Activated naive CD4-positive, alpha-beta T cell treated with anti-CD3 and anti-CD28 coated beads, Interleukin-2, amount 50 U/mL, for 72 hours (primary cell): ENCODE data around the gene CCDC184. TPM values are rescaled to one million over a fixed set of nuclear protein-coding genes. Genes with fewer than 3 reads are reported as not detected.
"Not testable (repeated sequence)": the region's sequence is repeated elsewhere in the genome, so short reads cannot be mapped to it uniquely, and the experiment has no call there.

Source experiments
- ATAC-seq, 2 donors: fragments of 150-1000 bp; cut with Tn5 transposase; 2 replicates each; pipeline ENCODE4 v1.10.0; 2021; ENCODE audit warnings: mild to moderate bottlenecking in 2 of 2, moderate library complexity in 2 of 2
- DNase-seq, 2 donors: peaks; one replicate each; pipeline ENCODE4 v3.0.0; 2021 to 2022; ENCODE audit warnings: low spot score in 2 of 2
- H3K27ac Mint-ChIP-seq, 2 donors: one replicate each; pipeline ENCODE4 v1.8.0; 2022; ENCODE audit warnings: mild to moderate bottlenecking in 2 of 2, mixed read lengths in 2 of 2
- H3K36me3 Mint-ChIP-seq, 2 donors: one replicate each; pipeline ENCODE4 v1.8.0; 2022; ENCODE audit warnings: mixed read lengths in 2 of 2
- H3K9me3 Mint-ChIP-seq, 2 donors: one replicate each; pipeline ENCODE4 v1.8.0; 2022; ENCODE audit warnings: mixed read lengths in 2 of 2
- total RNA-seq, 2 donors: library from RNA; stranded (reverse); gene quantifications; one replicate each; pipeline ENCODE4 v1.2.3, GENCODE V29; 2022

CCDC184 gene
- total RNA-seq, 2 donors from 2014 or later: 0.25 to 0.64 TPM

DNA sequence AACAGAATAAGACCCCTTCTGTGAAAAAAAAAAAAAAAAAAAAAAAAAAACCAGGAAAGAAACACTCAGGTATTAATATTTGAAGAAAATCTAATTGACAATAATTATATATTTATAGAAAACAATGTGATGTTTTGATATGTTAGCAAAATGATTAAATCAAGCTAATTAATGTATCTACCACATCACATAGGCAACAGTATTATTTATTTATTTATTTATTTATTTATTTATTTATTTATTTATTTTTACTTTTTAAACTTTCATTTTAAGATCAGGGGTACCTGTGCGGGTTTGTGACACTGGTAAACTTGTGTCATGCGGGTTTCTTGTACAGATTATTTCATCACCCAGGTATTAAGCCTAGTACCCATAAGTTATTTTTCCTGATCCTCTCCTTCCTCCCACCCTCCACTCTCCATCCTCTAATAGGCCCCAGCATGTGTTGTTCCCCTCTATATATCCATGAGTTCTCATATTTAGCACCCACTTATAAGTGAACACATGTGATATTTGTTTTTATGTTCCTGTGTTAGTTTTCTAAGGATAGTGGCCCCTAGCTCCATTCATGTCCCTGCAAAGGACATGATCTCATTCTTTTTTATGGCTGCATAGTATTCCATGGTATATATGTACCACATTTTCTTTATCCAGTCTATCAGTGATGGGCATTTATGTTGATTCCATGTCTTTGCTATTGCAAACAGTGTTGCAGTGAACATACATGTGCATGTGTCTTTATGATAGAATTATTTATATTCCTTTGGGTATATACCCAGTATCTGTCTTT, 47.9 kb downstream of the CCDC184 start:
- H3K9me3 Mint-ChIP-seq: peaks cover 0 to 15% of the 10 kb centered on the region in 2 donors
- not testable (repeated sequence) for H3K27ac Mint-ChIP-seq, ATAC-seq, DNase-seq
- H3K36me3 Mint-ChIP-seq: peaks cover 0 to 10% of the 10 kb centered on the region in 2 donors

Other genes with a start within 250 kb of the CCDC184 start
- 100 to 1,000 TPM; 134 to 305 TPM for gene TMEM106C, start 220.0 kb upstream of the CCDC184 start, total RNA-seq
- gene COL2A1, start 179.2 kb upstream of the CCDC184 start, total RNA-seq: not detected
- 10 to 100 TPM; 39.9 to 69.8 TPM for gene SENP1, start 77.6 kb upstream of the CCDC184 start, total RNA-seq
- 10 to 100 TPM; 80.3 to 81.3 TPM for gene PFKM, start 64.3 kb upstream of the CCDC184 start, total RNA-seq
- 10 to 100 TPM; 30.7 to 45.3 TPM for gene ASB8, start 26.1 kb upstream of the CCDC184 start, total RNA-seq
- not detected for gene OR10AD1, start 19.6 kb downstream of the CCDC184 start, total RNA-seq
- 1 to 10 TPM; 6.4 to 9.2 TPM for gene ZNF641, start 167.3 kb downstream of the CCDC184 start, total RNA-seq